ENCODE results near the gene STX10. TPM values are rescaled to one million over a fixed set of nuclear protein-coding genes. Genes with fewer than 3 reads are reported as not detected.

Gene STX10
- total RNA-seq, 4 donors from 2014 or later = 50.2 to 62.6 (median 56.6) TPM

GRCh38 chr19:13095393-13095784 is 54.8 kb downstream of the STX10 start:
- Histone ChIP-seq H3K27me3 (peaks cover 0 to 8% (median 0%) of the 10 kb centered on the region in 4 donors), H3K27ac (replicated peaks in 1 of 4) (peak overlapping the region; percentile 75 to 90 (median 82)), H3K9me3 (no peaks in the 10 kb centered on the region), H3K36me3 (peaks cover 5 to 22% (median 19%) of the 10 kb centered on the region in 4 donors), H3K4me1 (peaks cover 76 to 97% (median 95%) of the 10 kb centered on the region in 4 donors), H3K4me3 (peak overlapping the region; percentile 29 to 55 (median 36))
- TF ChIP-seq EP300 (IDR thresholded peaks at IDR 0.05) = no peak
- TF ChIP-seq POLR2A (IDR thresholded peaks at IDR 0.05; ENCODE audit: low read depth) = no peak
- no peak for TF ChIP-seq CTCF (IDR thresholded peaks at IDR 0.05)
- TF ChIP-seq POLR2AphosphoS5 (IDR thresholded peaks at IDR 0.05) = no peak
- intact Hi-C loops (cut with DNase I) = no loop called here
- 76% methylated on average over 14 of the region's 25 CpGs for WGBS
- no peak for DNase-seq (ENCODE audit: extremely low spot score)

GRCh38 chr19:13094771-13095392 is 55.3 kb downstream of the STX10 start:
- Histone ChIP-seq H3K36me3 (peaks cover 5 to 23% (median 21%) of the 10 kb centered on the region in 4 donors), H3K27ac (replicated peaks in 1 of 4) (peak overlapping the region; percentile 75 to 90 (median 82)), H3K9me3 (no peaks in the 10 kb centered on the region), H3K27me3 (peaks cover 0 to 8% (median 0%) of the 10 kb centered on the region in 4 donors), H3K4me3 (peak overlapping the region; percentile 29 to 55 (median 36)), H3K4me1 (peaks cover 76 to 98% (median 96%) of the 10 kb centered on the region in 4 donors)
- WGBS = 61% methylated on average over 13 of the region's 16 CpGs
- no peak for DNase-seq (ENCODE audit: extremely low spot score)
- TF ChIP-seq CTCF (IDR thresholded peaks at IDR 0.05) = no peak
- no peak for TF ChIP-seq POLR2AphosphoS5 (IDR thresholded peaks at IDR 0.05)
- no peak for TF ChIP-seq POLR2A (IDR thresholded peaks at IDR 0.05; ENCODE audit: low read depth)
- TF ChIP-seq EP300 (IDR thresholded peaks at IDR 0.05) = no peak
- intact Hi-C loops (cut with DNase I) = no loop called here

GRCh38 chr19:13094106-13094504 is 56.1 kb downstream of the STX10 start:
- peaks cover 0 to 8% (median 0%) of the 10 kb centered on the region in 4 donors for H3K27me3 ChIP-seq
- 40% methylated on average over 3 of the region's 5 CpGs for WGBS
- H3K4me1 ChIP-seq = peaks cover 73 to 98% (median 96%) of the 10 kb centered on the region in 4 donors
- peak overlapping the region; percentile 75 to 90 (median 82) for H3K27ac ChIP-seq (replicated peaks in 1 of 4)
- no peaks in the 10 kb centered on the region for H3K9me3 ChIP-seq
- TF ChIP-seq CTCF (IDR thresholded peaks at IDR 0.05) (peak in 1 of 3 experiments; percentile 2), POLR2AphosphoS5 (IDR thresholded peaks at IDR 0.05) (no peak), POLR2A (IDR thresholded peaks at IDR 0.05; ENCODE audit: low read depth) (no peak)
- H3K36me3 ChIP-seq = peaks cover 5 to 26% (median 23%) of the 10 kb centered on the region in 4 donors
- no peak for DNase-seq (ENCODE audit: extremely low spot score)
- intact Hi-C loops (cut with DNase I) = no loop called here
- no peak overlapping the region for H3K4me3 ChIP-seq

Other genes with a start within 250 kb of the STX10 start
- under 1 TPM in 1 of 4 donors, not detected in 3; 0.97 TPM for gene SYCE2, start 231.1 kb downstream of the STX10 start, total RNA-seq
- 10 to 100 TPM; 21.6 to 49.2 (median 35.8) TPM for gene FARSA, start 216.7 kb downstream of the STX10 start, total RNA-seq
- gene CALR, start 211.8 kb downstream of the STX10 start, total RNA-seq = 100 to 1,000 TPM; 200 to 300 (median 270) TPM
- 100 to 1,000 TPM; 138 to 218 (median 181) TPM for gene RAD23A, start 204.5 kb downstream of the STX10 start, total RNA-seq
- gene GADD45GIP1, start 193.2 kb downstream of the STX10 start, total RNA-seq = 10 to 100 TPM; 33.0 to 60.1 (median 49.3) TPM
- gene DAND5, start 180.8 kb downstream of the STX10 start, total RNA-seq = under 1 TPM in 3 of 4 donors, not detected in 1; 0.19 to 0.83 (median 0.29) TPM
- 100 to 1,000 TPM in 1 of 4 donors, 10 to 100 TPM in 3; 56.0 to 154 (median 79.4) TPM for gene NFIX, start 154.9 kb downstream of the STX10 start, total RNA-seq
- 10 to 100 TPM; 11.9 to 20.2 (median 17.0) TPM for gene LYL1, start 47.5 kb downstream of the STX10 start, total RNA-seq
- gene TRMT1, start 33.6 kb downstream of the STX10 start, total RNA-seq = 10 to 100 TPM; 21.4 to 27.6 (median 26.9) TPM
- 10 to 100 TPM; 24.5 to 61.6 (median 29.6) TPM for gene NACC1, start 32.1 kb downstream of the STX10 start, total RNA-seq
- gene IER2, start within 50 bp of the STX10 start, total RNA-seq = 100 to 1,000 TPM in 1 of 4 donors, 10 to 100 TPM in 3; 29.1 to 144 (median 62.3) TPM

Data from esophagus muscularis mucosa (tissue), 4 donors.